GM21447 (cell line): ENCODE measurements around the gene ZNF320.
A peak's percentile ranks its signal among the peaks of the same experiment; 100 is the strongest.
"Not testable (repeated sequence)": the region's sequence is repeated elsewhere in the genome, so short reads cannot be mapped to it uniquely, and the experiment has no call there.

Source experiments
- ATAC-seq: cut with Tn5 transposase; IDR thresholded peaks from one replicate; pipeline ENCODE4 v1.9.1; 2021; ENCODE audit not compliant: unreplicated experiment

ZNF320 gene

DNA sequence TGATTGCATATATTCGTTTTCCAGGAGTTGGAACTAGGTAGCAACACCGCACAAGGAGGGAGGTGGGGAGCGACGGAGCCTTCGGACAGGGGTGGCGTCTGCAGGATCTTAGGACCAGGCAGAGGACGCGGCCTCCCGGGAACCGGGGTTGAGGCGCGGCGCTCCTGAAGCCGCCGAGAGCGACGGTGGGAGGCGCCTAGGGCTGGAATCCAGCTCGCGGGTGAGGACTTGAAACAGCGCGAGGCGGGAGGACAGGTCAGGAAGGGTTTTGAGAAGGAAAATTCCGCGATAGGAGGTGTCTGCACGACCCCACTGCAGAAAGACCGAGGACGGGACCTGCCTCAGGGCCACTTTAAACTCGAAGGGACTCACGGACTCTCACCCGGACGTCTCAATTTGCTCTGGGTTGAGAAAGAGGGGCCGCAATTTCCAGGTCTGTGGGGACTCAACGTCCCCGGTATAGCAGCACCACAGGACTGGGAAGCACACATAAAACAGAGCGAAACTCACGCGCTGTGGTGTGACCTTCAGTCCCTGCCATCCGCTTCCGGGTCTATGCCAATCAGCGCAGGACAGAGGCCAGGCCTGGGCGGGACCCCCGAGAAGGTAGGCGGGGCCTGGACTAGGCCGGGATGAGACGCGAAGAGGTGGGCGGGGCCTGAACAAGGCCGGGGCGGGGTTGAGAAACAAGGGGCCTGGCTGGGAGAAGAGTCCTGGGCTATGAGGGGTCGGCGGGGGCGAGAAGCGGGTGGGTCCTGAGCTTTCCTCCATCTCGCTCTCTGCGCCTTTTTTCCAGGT is at the start of gene ZNF320:
ZNF320 (minus strand) TSS at position 498 of the 798 bp plus-strand sequence. CDS start 7,380 bp downstream, outside the sequence.
- ATAC-seq: peak; percentile 90

DNA sequence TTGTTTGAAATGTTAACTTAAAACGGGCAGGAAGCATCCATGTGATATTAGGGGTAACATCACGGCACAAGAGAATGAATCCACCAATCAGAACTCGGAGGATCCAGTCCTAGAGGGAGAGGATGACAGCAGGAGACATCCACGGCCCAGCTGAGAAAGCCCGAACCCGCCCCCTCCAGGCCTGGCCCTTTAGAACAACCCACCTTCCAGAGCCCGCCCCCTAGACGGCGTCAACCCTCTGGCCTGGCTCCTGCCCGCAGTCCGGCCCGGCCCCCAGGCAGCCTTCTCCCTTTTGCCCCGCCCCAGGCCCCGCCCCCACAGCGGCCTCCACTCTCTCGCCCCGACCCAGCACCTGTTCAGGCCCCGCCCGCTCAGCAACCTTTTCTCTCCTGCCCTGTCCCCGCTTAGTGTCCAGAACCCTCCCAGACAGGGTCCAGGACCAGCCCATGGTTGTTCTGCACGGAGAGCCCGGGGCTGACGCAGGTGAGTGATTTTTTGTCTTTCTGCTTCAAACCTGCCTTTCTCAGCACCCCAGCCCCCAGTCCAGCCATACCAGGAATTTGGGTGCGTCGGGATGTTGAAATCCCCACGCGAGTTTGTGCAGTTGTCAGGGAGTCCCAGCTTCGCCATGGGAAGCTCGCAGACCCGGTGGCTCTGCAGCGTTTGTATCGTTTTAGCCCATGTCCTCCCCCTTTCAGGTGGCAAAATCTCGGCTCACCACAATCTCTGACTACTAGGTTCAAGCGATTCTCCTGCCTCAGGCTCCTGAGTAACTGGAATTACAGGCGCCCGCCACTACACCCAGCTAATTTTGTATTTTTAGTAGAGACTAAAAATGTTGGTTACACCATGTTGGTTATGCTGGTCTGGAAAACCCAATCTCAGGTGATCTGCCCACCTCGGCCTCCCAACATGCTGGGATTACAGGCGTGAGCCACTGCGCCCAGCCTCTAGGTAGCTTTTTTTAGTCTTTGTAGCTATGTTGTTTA is 49.2 kb upstream of the ZNF320 start:
- ATAC-seq: no peak

DNA sequence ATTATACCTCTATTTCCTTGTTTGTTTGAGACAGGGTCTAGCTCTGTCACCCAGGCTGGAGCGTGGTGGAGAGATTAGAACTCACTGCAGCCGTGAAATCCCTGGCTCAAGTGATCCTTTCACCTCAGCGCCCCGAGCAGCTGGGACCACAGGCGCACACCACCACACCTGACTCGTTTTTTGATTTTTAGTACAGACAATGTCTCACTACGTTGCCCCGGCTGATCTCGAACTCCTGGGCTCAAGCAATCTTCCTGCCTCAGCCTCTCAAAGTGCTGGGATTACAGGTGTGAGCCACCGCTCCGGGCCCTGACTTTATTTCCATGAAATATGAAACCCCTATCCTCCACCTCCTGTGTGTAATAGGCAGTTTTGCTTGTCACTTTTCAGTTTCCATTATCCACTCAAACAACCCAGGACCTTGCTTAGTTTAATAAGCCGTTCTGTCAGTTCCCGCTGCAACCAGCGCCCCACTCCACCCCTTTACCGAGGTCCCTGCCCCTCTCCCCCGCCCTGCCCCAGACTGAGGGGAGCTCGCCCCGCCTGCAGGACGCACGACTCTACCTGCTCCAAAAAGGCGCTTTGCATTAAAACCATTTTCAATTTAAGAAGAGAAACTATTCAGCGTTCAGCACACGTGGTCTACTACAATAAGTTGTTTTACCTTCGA is 48.4 kb upstream of the ZNF320 start:
- ATAC-seq: no peak

DNA sequence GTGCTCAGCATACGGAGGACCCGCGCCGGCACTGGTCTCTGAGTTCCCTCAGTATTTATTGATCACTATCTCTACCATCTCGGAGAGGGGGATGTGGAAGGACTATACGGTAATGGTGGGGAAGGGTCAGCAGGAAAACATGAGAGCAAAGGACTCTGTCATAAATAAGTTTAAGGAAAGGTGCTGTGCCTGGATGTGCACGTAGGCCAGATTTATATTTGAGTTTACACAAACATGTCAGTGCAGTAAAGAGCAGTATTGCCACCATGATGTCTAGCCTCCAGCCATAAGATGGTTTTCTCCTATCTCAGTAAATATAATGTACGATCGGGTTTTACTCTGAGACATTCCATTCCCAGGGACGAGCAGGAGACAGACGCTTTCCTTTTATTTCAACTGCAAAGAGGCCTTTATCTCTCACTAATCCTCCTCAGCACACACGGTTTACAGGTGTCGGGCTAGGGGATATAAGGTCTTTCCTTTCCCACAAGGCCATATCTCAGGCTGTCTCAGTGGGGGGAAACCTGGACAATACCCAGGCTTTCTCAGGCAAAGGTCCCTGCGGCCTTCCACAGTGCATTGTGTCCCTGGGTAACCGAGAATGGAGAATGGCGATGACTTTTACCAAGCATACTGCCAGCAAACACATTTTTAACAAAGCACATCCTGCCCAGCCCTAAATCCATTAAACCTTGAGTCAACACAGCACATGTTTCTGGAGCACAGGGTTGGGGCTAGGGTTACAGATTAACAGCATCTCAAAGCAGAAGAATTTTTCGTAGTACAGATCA is 47.5 kb upstream of the ZNF320 start:
- ATAC-seq: not testable (repeated sequence)

DNA sequence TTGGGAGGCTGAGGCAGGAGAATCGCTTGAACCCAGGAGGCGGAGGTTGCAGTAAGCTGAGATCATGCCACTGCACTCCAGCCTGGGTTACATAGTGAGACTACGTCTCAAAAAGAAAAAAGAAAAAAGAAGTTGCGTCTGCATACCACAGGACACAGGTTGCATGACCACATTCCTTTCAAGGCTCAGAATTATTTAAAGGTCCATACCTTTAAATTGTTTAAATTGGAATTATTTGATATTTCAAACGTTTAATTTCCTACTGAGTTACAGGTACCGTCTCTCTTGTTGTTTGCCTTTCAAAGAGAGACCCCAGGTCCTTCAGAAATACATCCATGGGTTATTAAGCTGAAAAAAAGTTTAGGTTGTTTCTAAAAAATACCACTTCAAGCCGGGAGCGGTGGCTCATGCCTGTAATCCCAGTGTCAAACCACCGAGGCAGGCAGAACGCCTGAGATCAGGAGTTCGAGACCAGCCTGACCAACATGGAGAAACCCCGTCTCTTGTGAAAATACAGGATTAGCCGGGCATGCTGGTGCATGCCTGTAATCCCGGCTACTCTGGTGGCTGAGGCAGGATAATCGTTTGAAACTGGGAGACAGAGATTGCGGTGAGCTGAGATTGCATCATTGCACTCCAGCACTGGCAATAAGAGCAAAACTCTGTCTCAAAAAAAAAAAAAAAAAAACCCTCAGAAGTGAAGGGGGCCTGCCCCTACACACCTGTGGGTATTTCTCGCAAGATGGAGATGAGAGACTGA is 46.6 kb upstream of the ZNF320 start:
- no peak for ATAC-seq

DNA sequence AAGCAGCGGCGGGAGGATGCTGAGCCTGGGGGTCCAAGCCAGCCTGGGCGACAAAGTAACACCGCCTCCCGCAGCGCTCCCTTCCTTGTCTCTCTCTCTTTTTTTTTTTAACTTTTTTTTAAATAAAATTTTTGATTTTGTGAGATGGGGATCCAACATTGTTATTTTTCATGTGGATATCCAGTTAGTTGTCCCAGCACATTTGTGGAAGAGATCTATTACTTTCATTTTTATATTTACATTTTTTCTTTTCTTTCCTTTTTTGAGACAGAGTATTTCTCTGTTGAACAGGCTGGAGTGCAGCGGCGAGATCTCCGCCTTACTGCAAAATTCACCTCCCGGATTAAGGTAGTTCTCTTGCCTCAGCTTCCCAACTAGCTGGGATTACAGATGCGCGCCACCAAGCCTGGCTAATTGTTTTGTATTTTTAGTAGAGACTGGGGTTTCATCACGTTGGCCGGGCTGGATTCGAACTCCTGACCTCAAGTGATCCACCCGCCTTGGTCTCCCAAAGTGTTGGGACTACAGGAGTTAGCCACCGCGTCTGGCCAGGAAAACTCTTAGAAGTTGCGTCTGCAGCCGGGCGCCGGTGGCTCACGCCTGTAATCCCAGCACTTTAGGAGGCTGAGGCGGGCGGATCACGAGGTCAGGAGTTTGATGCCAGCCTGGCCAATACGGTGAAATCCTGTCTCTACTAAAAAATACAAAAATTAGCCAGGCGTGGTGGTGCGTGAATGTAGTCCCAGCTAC is 45.9 kb upstream of the ZNF320 start:
- no peak for ATAC-seq

DNA sequence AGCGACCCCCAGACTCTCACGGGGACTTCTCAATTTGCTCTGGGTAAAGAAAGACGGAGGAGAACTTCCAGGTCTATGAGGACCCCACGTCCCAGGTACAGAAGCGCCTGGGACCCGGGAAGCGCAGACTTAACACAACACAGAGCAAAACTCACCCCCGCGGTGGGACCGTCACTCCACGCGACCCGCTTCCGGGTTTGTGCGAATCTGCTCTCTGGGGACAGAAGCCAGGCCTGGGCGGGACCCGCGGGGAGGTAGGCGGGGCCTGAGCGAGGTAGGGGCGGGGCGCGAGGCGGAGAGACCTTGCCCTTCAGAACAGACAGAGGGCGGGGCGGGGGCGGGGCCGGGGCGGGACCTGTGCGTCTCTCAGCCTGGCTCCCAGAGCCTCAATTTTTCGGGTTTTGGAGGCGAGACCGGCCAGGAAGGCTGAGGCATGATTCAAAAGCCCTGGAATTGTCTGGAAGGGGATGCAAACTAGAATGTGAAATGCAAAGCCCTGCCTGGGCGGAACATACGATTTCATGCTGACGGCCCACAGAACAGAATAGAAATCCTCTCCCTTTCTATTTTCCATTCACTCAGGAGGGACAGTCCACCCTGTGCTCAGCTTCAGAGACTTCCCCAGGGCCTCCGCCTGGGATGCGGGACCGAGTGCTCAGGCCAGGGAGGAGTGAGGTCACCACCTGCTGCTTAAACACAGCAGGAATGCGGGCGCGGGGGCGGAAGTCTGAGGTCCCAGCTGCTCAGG is 45.1 kb upstream of the ZNF320 start:
- peak; percentile 92 for ATAC-seq

DNA sequence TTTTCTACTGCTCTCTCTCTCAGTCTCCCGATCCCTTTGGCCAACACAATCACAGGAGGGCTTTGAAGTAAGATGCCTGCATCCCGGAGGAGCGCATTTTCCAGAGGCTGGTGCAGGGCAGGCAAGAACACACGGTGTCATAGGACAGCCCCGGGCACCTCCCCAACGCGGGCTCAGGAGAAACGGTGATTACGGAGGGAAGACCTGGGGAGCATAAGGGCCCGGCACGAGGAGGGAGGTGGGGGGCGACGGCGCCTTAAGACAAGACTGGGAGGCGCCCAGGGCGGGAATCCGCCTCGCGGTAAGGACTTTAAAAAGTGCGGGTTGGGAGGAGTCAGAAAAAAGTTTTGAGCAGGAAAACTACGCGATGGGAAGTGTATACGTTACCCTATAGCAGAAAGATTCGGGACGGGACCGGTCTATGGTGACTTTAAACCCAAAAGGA is 44.5 kb upstream of the ZNF320 start:
- ATAC-seq: peak; percentile 4

DNA sequence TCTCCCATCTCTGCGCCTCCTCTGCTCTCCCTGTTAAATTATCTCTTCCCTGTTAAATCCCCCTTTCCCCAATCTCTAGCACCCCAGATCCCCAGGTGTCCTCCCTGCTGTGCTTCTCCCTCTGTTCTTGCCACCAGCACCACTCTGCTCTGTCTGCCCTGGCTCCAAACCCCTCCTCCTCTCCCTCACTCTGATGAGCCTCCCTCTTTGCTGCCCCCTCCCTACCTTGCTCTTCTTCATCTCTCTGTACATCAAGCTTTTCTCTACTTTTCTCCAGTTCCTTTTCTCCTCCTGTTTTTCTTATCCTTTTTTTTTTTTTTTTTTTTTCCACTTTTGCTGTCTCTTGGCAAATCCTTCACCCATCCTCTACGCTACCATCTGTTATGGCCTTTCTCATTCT is 44.1 kb upstream of the ZNF320 start:
- ATAC-seq: not testable (repeated sequence)

DNA sequence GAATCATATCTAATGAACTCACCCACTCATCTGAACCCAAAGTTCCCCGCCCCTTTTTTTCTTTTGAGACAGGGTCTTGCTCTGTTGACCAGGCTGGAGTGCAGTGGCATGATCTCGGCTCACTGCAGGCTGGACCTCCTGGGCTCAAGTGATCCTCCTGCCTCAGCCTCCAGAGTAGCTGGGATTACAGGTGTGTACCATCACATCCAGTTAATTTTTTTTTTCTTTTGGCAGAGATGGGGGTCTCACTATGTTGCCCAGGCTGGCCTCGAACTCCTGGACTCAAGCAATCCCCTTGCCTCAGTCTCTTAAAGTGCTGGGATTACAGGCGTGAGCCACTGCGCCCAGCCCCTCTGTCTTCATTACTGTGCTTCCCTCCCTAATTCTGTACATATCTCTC is 43.5 kb upstream of the ZNF320 start:
- ATAC-seq: not testable (repeated sequence)

DNA sequence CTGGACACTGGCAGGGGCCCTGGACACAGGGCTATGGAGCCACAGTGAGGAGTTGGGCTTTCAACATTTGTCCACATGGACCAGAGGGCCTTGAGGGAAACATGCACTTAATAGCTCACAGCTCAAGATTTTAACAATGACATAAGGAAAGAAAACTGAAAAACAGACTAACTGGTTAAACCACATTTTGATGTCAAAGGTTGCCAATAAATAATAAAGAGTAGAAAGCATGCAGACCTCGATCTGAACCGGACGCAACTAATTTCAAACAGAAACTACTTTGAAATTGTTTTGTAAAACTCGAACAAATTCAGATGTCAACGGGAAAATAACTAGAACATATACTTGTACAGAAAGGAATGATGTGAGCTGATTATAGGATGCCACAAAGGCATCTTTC is 41.3 kb upstream of the ZNF320 start:
- ATAC-seq: no peak

DNA sequence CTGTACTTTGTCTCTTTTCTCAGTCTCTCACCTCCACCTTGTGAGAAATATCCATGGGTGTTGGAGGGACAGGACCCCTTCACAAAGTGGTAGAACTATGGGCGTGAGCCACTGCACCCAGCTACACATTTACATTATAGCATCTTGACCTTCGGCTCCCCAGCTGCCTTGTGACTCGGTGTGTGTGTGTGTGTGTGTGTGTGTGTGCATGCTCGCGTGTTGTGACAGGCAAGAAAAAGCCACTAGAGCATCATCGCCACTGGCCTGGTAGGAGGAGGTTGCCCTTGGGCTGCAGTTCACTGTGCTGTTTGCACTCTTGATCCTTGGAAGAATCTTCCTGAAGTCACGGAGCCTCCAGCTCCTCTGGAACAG is 39.5 kb upstream of the ZNF320 start:
- no peak for ATAC-seq

DNA sequence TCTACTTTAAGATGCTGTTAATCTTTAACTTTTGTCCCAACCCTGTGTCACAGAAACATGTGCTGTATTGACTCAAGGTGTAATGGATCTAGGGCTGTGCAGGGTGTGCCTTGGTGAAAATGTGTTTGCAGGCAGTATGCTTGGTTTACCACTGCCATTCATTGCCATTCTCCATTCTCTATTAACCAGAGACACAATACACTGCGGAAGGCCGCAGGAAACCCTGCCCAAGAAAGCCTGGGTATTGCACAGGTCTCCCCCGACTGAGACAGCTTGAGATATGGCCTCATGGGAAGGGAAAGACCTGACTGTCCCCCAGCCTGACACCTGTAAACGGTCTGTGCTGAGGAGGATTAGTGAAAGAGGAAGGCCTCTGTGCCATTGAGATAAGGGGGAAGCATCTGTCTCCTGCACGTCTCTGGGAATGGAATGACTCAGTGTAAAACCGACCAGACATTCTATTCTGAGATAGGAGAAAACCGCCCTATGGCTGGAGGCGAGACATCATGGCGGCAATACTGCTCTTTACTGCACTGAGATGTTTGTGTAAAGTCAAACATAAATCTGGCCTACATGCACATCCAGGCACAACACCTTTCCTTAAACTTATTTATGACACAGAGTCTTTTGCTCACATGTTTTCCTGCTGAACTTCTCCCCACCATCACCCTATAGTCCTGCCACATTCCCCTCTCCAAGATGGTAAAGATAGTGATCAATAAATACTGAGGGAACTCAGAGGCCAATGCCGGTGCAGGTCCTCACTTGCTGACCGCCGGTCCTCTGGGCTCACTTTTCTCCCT is 38.9 kb upstream of the ZNF320 start:
- no peak for ATAC-seq

DNA sequence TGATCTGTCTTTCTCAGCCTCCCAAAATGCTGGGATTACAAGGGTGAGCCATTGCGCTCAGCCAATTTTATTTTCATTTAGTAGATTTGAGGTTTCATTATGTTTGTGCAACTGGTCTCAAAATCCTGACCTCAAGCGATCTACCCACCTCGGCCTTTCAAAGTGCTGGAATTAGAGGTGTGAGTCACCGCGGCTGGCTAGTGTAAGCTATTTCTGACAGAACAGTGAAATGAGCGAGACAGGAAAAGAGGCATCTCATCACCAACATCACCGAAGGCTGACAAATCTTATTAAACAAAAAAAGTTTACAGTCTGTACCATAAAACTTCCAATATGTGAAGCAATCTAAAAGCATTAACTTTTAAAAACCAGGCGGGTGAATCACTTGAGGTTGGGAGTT is 38.0 kb upstream of the ZNF320 start:
- ATAC-seq: no peak

DNA sequence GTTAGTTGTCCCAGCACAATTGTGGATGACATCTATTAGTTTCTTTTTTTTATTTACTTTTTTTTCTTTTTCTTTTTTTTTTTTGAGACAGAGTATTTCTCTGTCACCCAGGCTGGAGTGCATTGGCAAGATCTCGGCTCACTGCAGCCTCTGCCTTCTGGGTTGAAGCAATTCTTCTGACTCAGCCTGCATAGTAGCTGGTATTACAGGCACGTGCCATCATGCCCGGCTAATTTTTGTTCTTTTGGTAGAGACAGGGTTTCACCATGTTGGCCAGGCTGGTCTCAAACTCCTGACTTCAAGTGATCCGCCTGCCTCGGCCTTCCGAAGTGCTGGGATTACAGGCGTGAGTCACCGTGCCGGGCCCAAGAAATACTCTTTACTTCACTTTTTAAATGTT is 27.2 kb upstream of the ZNF320 start:
- not testable (repeated sequence) for ATAC-seq

DNA sequence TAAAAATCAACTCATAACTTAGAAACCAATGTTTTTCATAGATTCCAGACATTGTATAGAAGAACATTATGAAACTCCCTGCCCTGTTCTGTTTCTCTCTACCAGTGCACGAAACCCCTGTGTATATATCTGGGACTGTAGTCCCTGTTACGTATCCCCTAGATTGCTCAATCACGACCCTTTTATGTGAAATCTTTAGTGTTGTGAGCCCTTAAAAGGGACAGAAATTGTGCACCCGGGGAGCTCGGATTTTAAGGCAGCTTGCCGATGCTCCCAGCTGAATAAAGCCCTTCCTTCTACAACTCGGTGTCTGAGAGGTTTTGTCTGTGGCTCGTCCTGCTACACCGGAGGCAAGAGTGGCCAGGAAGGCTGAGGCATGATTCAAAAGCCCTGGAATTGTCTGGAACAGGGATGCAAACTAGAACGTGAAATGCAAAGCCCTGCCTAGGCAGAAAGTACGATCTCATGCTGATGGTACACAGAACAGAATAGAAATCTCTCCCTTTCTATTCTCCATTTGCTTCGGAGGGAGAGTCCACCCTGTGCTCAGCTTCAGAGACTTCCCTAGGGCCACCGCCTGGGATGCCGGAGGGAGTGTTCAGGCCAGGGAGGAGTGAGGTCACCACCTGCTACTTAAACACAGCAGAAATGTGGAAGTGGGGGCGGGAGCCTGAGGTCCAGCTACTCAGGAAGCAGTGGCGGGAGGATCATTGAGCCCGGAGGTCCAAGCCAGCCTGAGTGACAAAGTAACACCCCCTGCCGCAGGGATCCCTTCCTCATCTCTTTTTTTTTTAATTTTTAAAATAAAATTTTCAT is 26.6 kb upstream of the ZNF320 start:
- no peak for ATAC-seq
